Activated T-helper 17 cell treated with anti-CD3 and anti-CD28 coated beads, Interleukin-2, amount 50 U/mL, for 72 hours (primary cell): ENCODE results near the gene MYH7B. TPM values are rescaled to one million over a fixed set of nuclear protein-coding genes. Genes with fewer than 3 reads are reported as not detected.

ENCODE experiments used
- ATAC-seq: fragments of 150-1000 bp; cut with Tn5 transposase; replicated peaks from 2 replicates; pipeline ENCODE4 v1.10.0; 2021; ENCODE audit warnings: mild to moderate bottlenecking, moderate library complexity
- H3K27ac Mint-ChIP-seq: one replicate; pipeline ENCODE4 v1.8.0; 2022; ENCODE audit warnings: mixed read lengths
- H3K27me3 Mint-ChIP-seq: one replicate; pipeline ENCODE4 v1.8.0; 2022; ENCODE audit warnings: mixed read lengths
- H3K36me3 Mint-ChIP-seq: one replicate; pipeline ENCODE4 v1.8.0; 2022; ENCODE audit warnings: low read depth, mild to moderate bottlenecking, mixed read lengths
- H3K4me1 Mint-ChIP-seq: one replicate; pipeline ENCODE4 v1.8.0; 2022; ENCODE audit warnings: mixed read lengths
- H3K4me3 Mint-ChIP-seq: one replicate; pipeline ENCODE4 v1.8.0; 2022; ENCODE audit warnings: mild to moderate bottlenecking, mixed read lengths
- H3K9me3 Mint-ChIP-seq: one replicate; pipeline ENCODE4 v1.8.0; 2022; ENCODE audit warnings: mixed read lengths
- total RNA-seq, 2 donors: library from RNA; stranded (reverse); gene quantifications; one replicate each; pipeline ENCODE4 v1.2.3, GENCODE V29; 2022

The MYH7B gene
- total RNA-seq, 2 donors from 2014 or later: 0.24 to 0.29 TPM

- Mint-ChIP-seq H3K36me3 (peaks cover 47% of the 10 kb centered on the region), H3K27ac (no peak overlapping the region), H3K4me3 (no peak overlapping the region), H3K27me3 (no peaks in the 10 kb centered on the region), H3K4me1 (no peaks in the 10 kb centered on the region), H3K9me3 (no peaks in the 10 kb centered on the region)
- no peak for ATAC-seq
Observed at GRCh38 chr20:34997774-34998173, 42.1 kb downstream of the MYH7B start.

DNA sequence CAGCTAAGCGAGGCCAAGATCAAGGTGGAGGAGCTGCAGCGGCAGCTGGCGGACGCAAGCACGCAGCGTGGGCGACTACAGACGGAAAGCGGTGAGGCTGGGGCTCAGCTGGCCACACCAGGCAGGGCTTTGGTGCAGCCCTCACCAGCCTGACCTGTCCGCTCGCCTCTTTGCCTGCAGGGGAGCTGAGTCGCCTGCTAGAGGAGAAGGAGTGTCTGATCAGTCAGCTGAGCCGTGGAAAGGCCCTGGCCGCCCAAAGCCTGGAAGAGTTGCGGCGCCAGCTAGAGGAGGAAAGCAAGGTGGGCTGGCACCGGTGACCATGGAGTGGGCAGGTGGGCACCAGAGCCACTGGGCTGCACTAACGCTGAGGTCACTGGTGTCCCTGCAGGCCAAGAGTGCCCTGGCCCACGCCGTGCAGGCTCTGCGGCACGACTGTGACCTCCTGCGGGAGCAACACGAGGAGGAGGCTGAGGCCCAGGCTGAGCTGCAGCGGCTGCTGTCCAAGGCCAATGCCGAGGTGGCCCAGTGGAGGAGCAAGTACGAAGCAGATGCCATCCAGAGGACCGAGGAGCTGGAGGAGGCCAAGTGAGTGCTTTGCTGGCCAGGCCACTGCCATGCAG is 42.8 kb downstream of the MYH7B start:
- H3K4me3 Mint-ChIP-seq: no peak overlapping the region
- H3K9me3 Mint-ChIP-seq: no peaks in the 10 kb centered on the region
- no peaks in the 10 kb centered on the region for H3K4me1 Mint-ChIP-seq
- no peak for ATAC-seq
- H3K36me3 Mint-ChIP-seq: peaks cover 47% of the 10 kb centered on the region
- no peaks in the 10 kb centered on the region for H3K27me3 Mint-ChIP-seq
- H3K27ac Mint-ChIP-seq: no peak overlapping the region

- Mint-ChIP-seq H3K9me3 (no peaks in the 10 kb centered on the region), H3K4me3 (no peak overlapping the region), H3K4me1 (no peaks in the 10 kb centered on the region), H3K27me3 (no peaks in the 10 kb centered on the region), H3K36me3 (peaks cover 51% of the 10 kb centered on the region), H3K27ac (no peak overlapping the region)
- ATAC-seq: no peak
Observed at GRCh38 chr20:34999021-34999451, 43.4 kb downstream of the MYH7B start.

DNA sequence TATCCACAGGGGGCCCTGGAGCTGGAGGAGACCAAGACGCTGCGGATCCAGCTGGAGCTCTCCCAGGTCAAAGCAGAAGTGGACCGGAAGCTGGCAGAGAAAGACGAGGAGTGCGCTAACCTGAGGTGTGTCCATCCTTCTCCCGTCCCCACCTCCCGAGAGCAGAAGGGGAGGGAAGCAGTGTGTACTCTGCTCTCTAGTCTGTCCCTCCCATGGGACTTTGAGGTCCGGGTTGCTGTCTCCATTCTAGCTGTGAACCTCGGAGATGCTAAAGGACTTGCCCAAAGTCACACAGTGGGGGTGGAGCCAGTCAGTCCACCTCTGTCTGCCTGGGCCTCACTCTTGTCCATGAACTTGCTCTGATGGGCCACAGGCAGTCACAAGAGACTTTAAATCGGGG is 44.1 kb downstream of the MYH7B start:
- no peak for ATAC-seq
- H3K27ac Mint-ChIP-seq: no peak overlapping the region
- H3K4me3 Mint-ChIP-seq: no peak overlapping the region
- no peaks in the 10 kb centered on the region for H3K9me3 Mint-ChIP-seq
- no peaks in the 10 kb centered on the region for H3K27me3 Mint-ChIP-seq
- H3K36me3 Mint-ChIP-seq: peaks cover 58% of the 10 kb centered on the region
- no peaks in the 10 kb centered on the region for H3K4me1 Mint-ChIP-seq

DNA sequence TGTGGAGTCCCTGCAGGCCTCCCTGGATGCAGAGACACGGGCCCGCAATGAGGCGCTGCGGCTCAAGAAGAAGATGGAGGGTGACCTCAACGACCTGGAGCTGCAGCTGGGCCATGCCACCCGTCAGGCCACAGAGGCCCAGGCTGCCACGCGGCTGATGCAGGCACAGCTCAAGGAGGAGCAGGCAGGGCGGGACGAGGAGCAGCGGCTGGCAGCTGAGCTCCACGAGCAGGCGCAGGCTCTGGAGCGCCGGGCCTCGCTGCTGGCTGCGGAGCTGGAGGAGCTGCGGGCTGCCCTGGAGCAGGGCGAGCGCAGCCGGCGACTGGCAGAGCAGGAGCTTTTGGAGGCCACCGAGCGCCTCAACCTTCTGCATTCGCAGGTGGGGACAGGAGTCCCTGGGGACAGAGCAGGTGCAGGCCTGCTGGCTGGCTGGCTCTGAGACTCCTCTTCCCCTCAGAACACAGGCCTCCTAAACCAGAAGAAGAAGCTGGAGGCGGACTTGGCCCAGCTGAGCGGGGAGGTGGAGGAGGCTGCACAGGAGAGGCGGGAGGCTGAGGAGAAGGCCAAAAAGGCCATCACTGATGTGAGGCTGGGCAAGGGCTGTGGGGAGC is 44.7 kb downstream of the MYH7B start:
- Mint-ChIP-seq H3K27ac (no peak overlapping the region), H3K4me3 (no peak overlapping the region), H3K36me3 (peaks cover 64% of the 10 kb centered on the region), H3K27me3 (no peaks in the 10 kb centered on the region), H3K9me3 (no peaks in the 10 kb centered on the region), H3K4me1 (no peaks in the 10 kb centered on the region)
- no peak for ATAC-seq

- no peak overlapping the region for H3K27ac Mint-ChIP-seq
- no peak overlapping the region for H3K4me3 Mint-ChIP-seq
- H3K36me3 Mint-ChIP-seq: peaks cover 71% of the 10 kb centered on the region
Observed at GRCh38 chr20:35000922-35001595, 45.4 kb downstream of the MYH7B start.

GRCh38 chr20:35001596-35002362 is 46.1 kb downstream of the MYH7B start:
- H3K27me3 Mint-ChIP-seq: no peaks in the 10 kb centered on the region
- no peaks in the 10 kb centered on the region for H3K9me3 Mint-ChIP-seq
- no peaks in the 10 kb centered on the region for H3K4me1 Mint-ChIP-seq
- H3K4me3 Mint-ChIP-seq: no peak overlapping the region
- peaks cover 78% of the 10 kb centered on the region for H3K36me3 Mint-ChIP-seq
- no peak overlapping the region for H3K27ac Mint-ChIP-seq
- ATAC-seq: no peak

More at GRCh38 chr20:35000922-35001595, 45.4 kb downstream of the MYH7B start:
- H3K4me1 Mint-ChIP-seq: no peaks in the 10 kb centered on the region
- no peaks in the 10 kb centered on the region for H3K27me3 Mint-ChIP-seq
- ATAC-seq: no peak
- no peaks in the 10 kb centered on the region for H3K9me3 Mint-ChIP-seq

GRCh38 chr20:35002426-35003210 is 47.0 kb downstream of the MYH7B start:
- ATAC-seq: no peak
- no peak overlapping the region for H3K4me3 Mint-ChIP-seq

GRCh38 chr20:35003211-35004031 is 47.8 kb downstream of the MYH7B start:
- H3K27me3 Mint-ChIP-seq: no peaks in the 10 kb centered on the region
- no peaks in the 10 kb centered on the region for H3K4me1 Mint-ChIP-seq
- no peaks in the 10 kb centered on the region for H3K9me3 Mint-ChIP-seq
- H3K4me3 Mint-ChIP-seq: no peak overlapping the region
- no peak for ATAC-seq
- H3K27ac Mint-ChIP-seq: no peak overlapping the region
- peaks cover 85% of the 10 kb centered on the region for H3K36me3 Mint-ChIP-seq

More at GRCh38 chr20:35002426-35003210, 47.0 kb downstream of the MYH7B start:
- no peaks in the 10 kb centered on the region for H3K9me3 Mint-ChIP-seq
- no peak overlapping the region for H3K27ac Mint-ChIP-seq
- H3K36me3 Mint-ChIP-seq: peaks cover 85% of the 10 kb centered on the region
- no peaks in the 10 kb centered on the region for H3K27me3 Mint-ChIP-seq
- no peaks in the 10 kb centered on the region for H3K4me1 Mint-ChIP-seq

DNA sequence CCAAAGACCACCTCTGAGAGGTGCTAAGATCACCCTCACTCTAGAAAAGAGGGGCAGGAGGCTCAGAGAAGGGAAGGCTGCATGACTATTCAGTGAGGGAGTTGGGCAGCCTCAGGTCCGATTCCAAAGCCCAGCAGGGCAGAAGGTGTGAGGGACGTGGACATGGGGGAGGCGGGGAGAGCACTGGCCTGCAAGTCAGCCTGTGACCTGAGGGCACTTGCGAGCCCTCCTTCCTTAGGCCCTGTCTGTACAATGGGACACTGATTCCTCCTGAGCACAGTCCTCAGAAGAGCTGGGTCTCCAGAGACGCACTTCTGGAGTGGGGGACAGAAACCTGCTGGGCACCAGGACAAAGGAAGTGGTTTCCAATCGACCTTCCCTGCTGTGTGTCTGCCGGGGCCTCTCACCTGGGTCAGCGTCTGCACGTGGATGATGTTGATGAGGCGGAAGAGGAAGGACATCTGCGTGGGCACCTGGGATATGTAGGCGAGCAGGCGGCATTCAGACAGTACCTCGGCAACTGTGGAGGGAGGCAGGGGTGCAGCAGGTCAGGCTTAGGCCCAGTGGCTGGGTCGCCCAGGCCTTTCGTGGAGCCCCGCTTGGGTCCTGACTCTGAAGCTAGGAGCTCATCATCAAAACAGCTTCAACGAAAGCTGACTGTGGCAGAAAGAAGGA is 48.5 kb downstream of the MYH7B start:
- Mint-ChIP-seq H3K4me1 (no peaks in the 10 kb centered on the region), H3K4me3 (no peak overlapping the region), H3K36me3 (peaks cover 85% of the 10 kb centered on the region), H3K27me3 (no peaks in the 10 kb centered on the region), H3K9me3 (no peaks in the 10 kb centered on the region), H3K27ac (no peak overlapping the region)
- no peak for ATAC-seq

DNA sequence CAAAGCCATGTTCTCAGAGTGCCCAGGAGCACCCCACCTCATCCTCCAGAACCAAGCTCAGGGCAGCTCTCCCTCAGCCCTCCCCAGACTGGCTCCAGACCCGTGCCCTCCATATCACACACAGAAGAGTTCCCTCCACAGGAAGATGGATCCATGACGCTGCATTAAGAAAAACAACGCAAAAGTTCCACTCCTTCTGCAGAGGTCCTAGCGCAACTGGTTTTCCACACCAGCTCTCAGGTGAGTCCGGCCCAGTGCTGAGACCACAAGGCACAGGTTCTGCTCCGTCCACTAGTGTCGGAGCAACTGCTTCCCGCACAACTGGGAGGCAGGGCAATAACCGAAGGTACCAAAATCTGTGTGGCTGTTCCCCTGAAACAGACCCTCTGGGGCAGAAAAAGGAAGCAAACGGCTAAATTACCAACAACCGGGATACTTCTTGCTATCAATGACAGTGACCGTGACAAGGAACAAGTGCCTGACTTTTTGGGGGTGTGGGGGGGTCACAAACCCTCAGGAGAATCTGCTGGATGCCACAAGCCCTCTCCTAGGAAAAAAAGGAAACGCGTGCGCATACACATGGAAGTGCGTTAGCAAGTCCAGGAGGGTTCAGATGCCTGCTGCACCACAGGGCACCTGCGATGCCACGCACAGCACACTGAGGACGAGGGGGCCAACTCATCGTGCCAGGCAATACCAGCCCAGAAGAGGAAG is 49.2 kb downstream of the MYH7B start:
- Mint-ChIP-seq H3K27me3 (no peaks in the 10 kb centered on the region), H3K9me3 (no peaks in the 10 kb centered on the region), H3K27ac (no peak overlapping the region), H3K4me1 (no peaks in the 10 kb centered on the region), H3K36me3 (peaks cover 86% of the 10 kb centered on the region), H3K4me3 (no peak overlapping the region)
- no peak for ATAC-seq
